Activated naive CD4-positive, alpha-beta T cell treated with anti-CD3 and anti-CD28 coated beads, Interleukin-2, amount 10 ng/mL, durations not matched to agents 7 days and 5 days (primary cell): ENCODE measurements around the gene C19orf73.
"Not testable (repeated sequence)": the region's sequence is repeated elsewhere in the genome, so short reads cannot be mapped to it uniquely, and the experiment has no call there.

Source experiments
- CTCF ChIA-PET: fragments of 350-600 bp; sonication (Branson Sonifier 250); formaldehyde crosslinking; loops from one replicate; lab custom pipeline; 2021; ENCODE audit warnings: antibody characterized with exemption; lab: Charles Lee
- DNase-seq: peaks from one replicate; pipeline ENCODE4 v3.0.0-alpha.2; 2020
- H3K27ac Mint-ChIP-seq: one replicate; pipeline ENCODE4 v1.8.0; 2021; ENCODE audit warnings: mild to moderate bottlenecking, moderate library complexity, mixed read lengths
- H3K27me3 Mint-ChIP-seq: one replicate; pipeline ENCODE4 v1.8.0; 2021; ENCODE audit warnings: mild to moderate bottlenecking, mixed read lengths
- H3K36me3 Mint-ChIP-seq: one replicate; pipeline ENCODE4 v1.8.0; 2021; ENCODE audit warnings: mixed read lengths
- H3K4me1 Mint-ChIP-seq: one replicate; pipeline ENCODE4 v1.8.0; 2021; ENCODE audit warnings: mixed read lengths
- H3K4me3 Mint-ChIP-seq: one replicate; pipeline ENCODE4 v1.8.0; 2021; ENCODE audit warnings: mild to moderate bottlenecking, moderate library complexity, mixed read lengths
- H3K9me3 Mint-ChIP-seq: one replicate; pipeline ENCODE4 v1.8.0; 2021; ENCODE audit warnings: mixed read lengths

Gene C19orf73

GRCh38 chr19:49140951-49141350 lies 22.0 kb upstream of the C19orf73 start:
- Mint-ChIP-seq H3K4me3 (no peak overlapping the region), H3K36me3 (no peaks in the 10 kb centered on the region), H3K27me3 (peaks cover 38% of the 10 kb centered on the region), H3K9me3 (no peaks in the 10 kb centered on the region), H3K27ac (no peak overlapping the region), H3K4me1 (peaks cover 21% of the 10 kb centered on the region)
- CTCF ChIA-PET, result no interaction called here
- no peak for DNase-seq

- DNase-seq, result no peak
- Mint-ChIP-seq H3K36me3 (no peaks in the 10 kb centered on the region), H3K4me1 (peaks cover 17% of the 10 kb centered on the region), H3K4me3 (no peak overlapping the region), H3K9me3 (no peaks in the 10 kb centered on the region), H3K27me3 (peaks cover 48% of the 10 kb centered on the region), H3K27ac (no peak overlapping the region)
- CTCF ChIA-PET, result interaction anchor here (1.6 to 2.0 kb wide), 2 partner anchors 10 to 12 kb away, joined by 4 to 7 read pairs; no protein-coding TSS in a partner anchor
These were observed 17.8 kb upstream of the C19orf73 start for GRCh38 chr19:49136771-49137171.

DNA sequence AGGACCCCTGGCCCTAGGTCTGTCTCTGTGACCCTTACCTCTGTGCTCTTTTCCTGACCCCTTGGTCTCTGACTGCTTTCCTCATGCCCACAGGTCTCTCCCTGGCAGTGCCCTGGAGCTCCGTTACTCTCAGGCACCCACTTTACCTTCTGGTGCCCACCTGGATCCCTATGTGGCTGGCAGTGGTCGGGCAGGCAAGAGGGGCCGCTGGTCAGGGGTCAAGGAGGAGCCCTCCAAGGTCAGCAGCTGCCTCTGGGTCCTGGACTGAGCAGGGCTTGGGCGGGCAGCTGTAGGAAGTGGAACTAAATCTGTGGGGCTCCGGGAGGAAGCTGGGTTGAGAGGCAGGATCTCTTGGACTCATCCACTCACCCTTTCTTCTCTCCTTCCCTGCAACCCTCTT lies 16.7 kb upstream of the C19orf73 start:
- Mint-ChIP-seq H3K4me1 (peaks cover 12% of the 10 kb centered on the region), H3K9me3 (no peaks in the 10 kb centered on the region), H3K4me3 (no peak overlapping the region), H3K36me3 (no peaks in the 10 kb centered on the region), H3K27ac (no peak overlapping the region), H3K27me3 (peaks cover 46% of the 10 kb centered on the region)
- DNase-seq, result no peak
- CTCF ChIA-PET, result interaction anchor here (1.6 to 2.0 kb wide), 2 partner anchors 11 to 13 kb away, joined by 4 to 7 read pairs; no protein-coding TSS in a partner anchor

- Mint-ChIP-seq H3K9me3 (no peaks in the 10 kb centered on the region), H3K27ac (no peak overlapping the region)
- CTCF ChIA-PET, result interaction anchor here (1.4 kb wide), 1 partner anchor 36 kb away, joined by 3 read pairs; no protein-coding TSS in a partner anchor
These were observed 14.9 kb upstream of the C19orf73 start for GRCh38 chr19:49133621-49134454.

DNA sequence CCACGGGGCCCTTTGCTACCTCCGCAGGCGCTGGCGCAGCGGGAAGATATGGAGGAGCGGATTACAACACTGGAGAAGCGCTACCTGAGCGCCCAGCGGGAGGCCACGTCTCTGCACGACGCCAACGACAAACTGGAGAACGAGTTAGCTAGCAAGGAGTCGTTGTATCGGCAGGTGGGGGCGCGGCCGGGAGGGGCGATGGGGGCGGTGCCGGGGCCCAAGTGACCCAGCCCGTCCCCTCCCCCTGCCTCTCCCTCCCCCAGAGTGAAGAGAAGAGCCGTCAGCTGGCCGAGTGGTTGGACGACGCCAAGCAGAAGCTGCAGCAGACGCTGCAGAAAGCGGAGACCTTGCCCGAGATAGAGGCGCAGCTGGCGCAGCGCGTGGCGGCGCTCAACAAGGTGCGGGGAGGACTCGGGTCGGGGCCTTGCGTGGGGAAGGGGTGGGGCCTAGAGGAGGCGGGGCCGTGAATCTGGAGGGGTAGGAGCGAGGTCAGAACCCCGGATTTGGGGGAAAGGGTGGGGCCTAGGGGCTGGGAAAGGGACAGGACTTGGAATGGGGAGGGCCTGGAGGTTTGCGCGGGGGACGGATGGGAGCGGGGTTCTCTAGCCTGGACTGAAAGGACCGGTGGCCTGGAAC lies 14.1 kb upstream of the C19orf73 start:
- CTCF ChIA-PET, result no interaction called here
- no peaks in the 10 kb centered on the region for H3K36me3 Mint-ChIP-seq
- peak; percentile 46 for DNase-seq
- peak overlapping the region; percentile 54 for H3K4me3 Mint-ChIP-seq
- peaks cover 19% of the 10 kb centered on the region for H3K4me1 Mint-ChIP-seq
- peaks cover 37% of the 10 kb centered on the region for H3K27me3 Mint-ChIP-seq
- H3K9me3 Mint-ChIP-seq, result no peaks in the 10 kb centered on the region
- no peak overlapping the region for H3K27ac Mint-ChIP-seq

More at GRCh38 chr19:49133621-49134454, 14.9 kb upstream of the C19orf73 start:
- Mint-ChIP-seq H3K27me3 (peaks cover 37% of the 10 kb centered on the region), H3K4me3 (peak overlapping the region; percentile 54), H3K4me1 (peaks cover 12% of the 10 kb centered on the region), H3K36me3 (no peaks in the 10 kb centered on the region)
- DNase-seq, result peak; percentile 62

DNA sequence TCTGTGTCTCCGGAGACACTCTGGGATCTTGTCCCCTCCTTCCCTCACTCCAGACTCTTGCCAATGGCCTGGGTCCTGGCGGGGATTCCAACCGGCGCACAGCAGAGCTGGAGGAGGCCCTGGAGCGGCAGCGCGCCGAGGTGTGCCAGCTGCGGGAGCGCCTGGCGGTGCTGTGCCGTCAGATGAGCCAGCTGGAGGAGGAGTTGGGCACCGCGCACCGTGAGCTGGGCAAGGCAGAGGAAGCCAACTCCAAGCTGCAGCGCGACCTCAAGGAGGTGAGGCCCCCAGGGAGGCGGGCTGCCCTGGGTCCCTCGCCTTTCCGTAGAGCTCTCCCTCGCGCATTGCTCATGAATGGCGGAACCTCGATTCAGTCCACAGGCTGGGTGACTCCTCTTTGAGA lies 11.4 kb upstream of the C19orf73 start:
- Mint-ChIP-seq H3K36me3 (no peaks in the 10 kb centered on the region), H3K27ac (no peak overlapping the region), H3K27me3 (peaks cover 41% of the 10 kb centered on the region), H3K4me1 (peaks cover 25% of the 10 kb centered on the region), H3K4me3 (no peak overlapping the region), H3K9me3 (no peaks in the 10 kb centered on the region)
- DNase-seq, result no peak
- CTCF ChIA-PET, result interaction anchor here (0.5 to 3.6 kb wide), 3 partner anchors 15 to 922 kb away, joined by 3 to 18 read pairs (median 9); partner anchors contain the start of gene LIN7B

- Mint-ChIP-seq H3K36me3 (no peaks in the 10 kb centered on the region), H3K4me3 (no peak overlapping the region)
These were observed 10.3 kb upstream of the C19orf73 start for GRCh38 chr19:49129238-49129583.

GRCh38 chr19:49128545-49129237 lies 9.7 kb upstream of the C19orf73 start:
- CTCF ChIA-PET, result interaction anchor here (0.6 to 3.6 kb wide), 4 partner anchors 14 to 136 kb away, joined by 3 to 18 read pairs (median 10); partner anchors contain the start of genes GYS1, LIN7B and RUVBL2
- peaks cover 38% of the 10 kb centered on the region for H3K27me3 Mint-ChIP-seq

More at GRCh38 chr19:49129238-49129583, 10.3 kb upstream of the C19orf73 start:
- DNase-seq, result no peak
- Mint-ChIP-seq H3K4me1 (peaks cover 25% of the 10 kb centered on the region), H3K9me3 (no peaks in the 10 kb centered on the region), H3K27me3 (peaks cover 41% of the 10 kb centered on the region), H3K27ac (no peak overlapping the region)
- CTCF ChIA-PET, result interaction anchor here (2.1 to 3.6 kb wide), 3 partner anchors 15 to 31 kb away, joined by 9 to 18 read pairs (median 10); partner anchors contain the start of gene LIN7B

GRCh38 chr19:49127674-49128544 lies 9.0 kb upstream of the C19orf73 start:
- Mint-ChIP-seq H3K27ac (peak overlapping the region; percentile 79), H3K4me3 (peak overlapping the region; percentile 75)
- CTCF ChIA-PET, result interaction anchor here (0.6 to 3.6 kb wide), 4 partner anchors 14 to 135 kb away, joined by 3 to 18 read pairs (median 7); partner anchors contain the start of genes GYS1, LIN7B and RUVBL2

More at GRCh38 chr19:49128545-49129237, 9.7 kb upstream of the C19orf73 start:
- DNase-seq, result no peak
- no peaks in the 10 kb centered on the region for H3K36me3 Mint-ChIP-seq
- H3K4me3 Mint-ChIP-seq, result peak overlapping the region; percentile 75
- H3K27ac Mint-ChIP-seq, result no peak overlapping the region
- H3K4me1 Mint-ChIP-seq, result peaks cover 23% of the 10 kb centered on the region
- H3K9me3 Mint-ChIP-seq, result no peaks in the 10 kb centered on the region

DNA sequence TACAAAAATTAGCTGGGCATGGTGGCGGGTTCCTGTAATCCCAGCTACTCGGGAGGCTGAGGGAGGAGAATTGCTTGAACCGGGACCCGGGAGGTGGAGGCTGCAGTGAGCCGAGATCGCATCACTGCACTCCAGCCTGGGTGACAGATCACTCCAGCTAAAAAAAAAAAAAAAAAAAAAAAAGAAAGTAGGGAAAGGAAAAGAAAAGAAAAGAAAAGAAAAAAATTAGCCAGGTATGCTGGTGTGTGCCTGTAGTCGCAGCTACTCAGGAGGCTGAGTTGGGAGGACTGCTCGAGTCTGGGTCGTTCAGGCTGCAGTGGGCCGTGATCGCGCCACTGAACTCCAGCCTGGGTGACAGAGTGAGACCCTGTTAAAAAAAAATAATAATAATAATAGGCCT lies 8.3 kb upstream of the C19orf73 start:
- not testable (repeated sequence) for H3K27ac Mint-ChIP-seq, H3K4me3 Mint-ChIP-seq
- CTCF ChIA-PET, result interaction anchor here (0.5 to 3.6 kb wide), 4 partner anchors 14 to 29 kb away, joined by 3 to 18 read pairs (median 7); partner anchors contain the start of gene LIN7B

More at GRCh38 chr19:49127674-49128544, 9.0 kb upstream of the C19orf73 start:
- peaks cover 38% of the 10 kb centered on the region for H3K27me3 Mint-ChIP-seq
- H3K36me3 Mint-ChIP-seq, result no peaks in the 10 kb centered on the region
- H3K9me3 Mint-ChIP-seq, result no peaks in the 10 kb centered on the region
- peaks cover 16% of the 10 kb centered on the region for H3K4me1 Mint-ChIP-seq
- DNase-seq, result peak; percentile 95

GRCh38 chr19:49126575-49126974 lies 7.6 kb upstream of the C19orf73 start:
- H3K27ac Mint-ChIP-seq, result no peak overlapping the region
- H3K27me3 Mint-ChIP-seq, result peaks cover 38% of the 10 kb centered on the region
- H3K9me3 Mint-ChIP-seq, result no peaks in the 10 kb centered on the region
- H3K36me3 Mint-ChIP-seq, result no peaks in the 10 kb centered on the region
- no peak for DNase-seq
- H3K4me3 Mint-ChIP-seq, result no peak overlapping the region
- peaks cover 12% of the 10 kb centered on the region for H3K4me1 Mint-ChIP-seq
- CTCF ChIA-PET, result no interaction called here

More for the DNA sequence above, 8.3 kb upstream of the C19orf73 start:
- H3K9me3 Mint-ChIP-seq, DNase-seq, H3K36me3 Mint-ChIP-seq: not testable (repeated sequence)
- Mint-ChIP-seq H3K4me1 (peaks cover 12% of the 10 kb centered on the region), H3K27me3 (peaks cover 37% of the 10 kb centered on the region)

DNA sequence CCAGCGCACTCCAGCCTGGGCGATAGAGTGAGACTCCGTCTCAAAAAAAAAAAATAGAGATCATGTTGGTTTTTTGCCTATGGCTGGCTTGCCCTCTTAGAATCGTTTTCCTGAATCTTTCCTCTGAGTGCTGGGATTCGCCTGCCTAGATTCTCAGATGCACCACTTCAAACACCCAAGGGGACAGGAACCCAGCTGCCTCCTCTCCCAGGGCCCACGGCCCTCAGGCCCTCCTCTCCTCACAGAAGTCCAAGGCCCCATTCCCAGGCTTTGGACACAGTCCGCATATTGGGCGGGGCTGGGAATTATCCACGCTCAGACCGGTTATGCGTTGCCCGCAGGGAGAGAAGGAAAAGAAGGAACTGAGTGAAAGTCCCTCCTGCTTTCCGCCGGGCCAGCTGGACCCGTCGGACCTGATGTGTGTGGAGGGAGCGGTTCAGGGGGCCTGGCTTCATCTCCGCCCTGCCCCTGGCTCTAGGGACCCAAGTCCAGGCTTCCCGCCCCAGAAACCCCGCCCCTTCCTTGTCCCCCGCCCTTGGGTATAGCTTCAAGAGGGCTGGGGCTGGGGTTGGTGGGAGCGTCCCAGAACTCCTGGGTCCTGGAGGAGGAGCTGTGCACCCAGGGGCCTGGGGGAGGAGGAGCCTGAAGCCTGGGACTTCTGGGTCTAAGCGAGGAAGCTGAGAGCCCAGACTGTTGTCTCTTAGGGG lies 6.2 kb upstream of the C19orf73 start:
- Mint-ChIP-seq H3K27ac (no peak overlapping the region), H3K4me3 (no peak overlapping the region), H3K27me3 (peaks cover 49% of the 10 kb centered on the region), H3K36me3 (no peaks in the 10 kb centered on the region), H3K9me3 (no peaks in the 10 kb centered on the region), H3K4me1 (peaks cover 20% of the 10 kb centered on the region)
- no peak for DNase-seq
- CTCF ChIA-PET, result interaction anchor here (0.7 to 1.4 kb wide), 2 partner anchors 11 to 28 kb away, joined by 5 to 6 read pairs; partner anchors contain the start of gene LIN7B
